GM12865 (cell line): ENCODE measurements around the gene CLK3.
"Not testable (repeated sequence)": the region's sequence is repeated elsewhere in the genome, so short reads cannot be mapped to it uniquely, and the experiment has no call there.

Experiments used
- DNase-seq: peaks from one replicate; pipeline ENCODE4 v3.0.0; 2010; ENCODE audit warnings: low read depth
- H3K4me3 ChIP-seq: 2 replicates; pipeline ENCODE4 v1.5.1; 2011; ENCODE audit warnings: mild to moderate bottlenecking, low read depth, low read length, control low read depth
- CTCF ChIP-seq: IDR thresholded peaks from 2 replicates; pipeline ENCODE4 v1.5.1; 2011; ENCODE audit warnings: low read length, control low read depth, low read depth, inconsistent platforms; ENCODE audit not compliant: insufficient read depth; ENCODE audit errors: missing control alignments

The CLK3 gene

GRCh38 chr15:74626752-74627692 lies 11.4 kb downstream of the CLK3 start:
- DNase-seq = peak; percentile 79
- TF ChIP-seq CTCF = no peak
- no peak overlapping the region for H3K4me3 ChIP-seq

- TF ChIP-seq CTCF = no peak
- no peak overlapping the region for H3K4me3 ChIP-seq
- DNase-seq = no peak
Measured at GRCh38 chr15:74627766-74628165, 12.1 kb downstream of the CLK3 start.

DNA sequence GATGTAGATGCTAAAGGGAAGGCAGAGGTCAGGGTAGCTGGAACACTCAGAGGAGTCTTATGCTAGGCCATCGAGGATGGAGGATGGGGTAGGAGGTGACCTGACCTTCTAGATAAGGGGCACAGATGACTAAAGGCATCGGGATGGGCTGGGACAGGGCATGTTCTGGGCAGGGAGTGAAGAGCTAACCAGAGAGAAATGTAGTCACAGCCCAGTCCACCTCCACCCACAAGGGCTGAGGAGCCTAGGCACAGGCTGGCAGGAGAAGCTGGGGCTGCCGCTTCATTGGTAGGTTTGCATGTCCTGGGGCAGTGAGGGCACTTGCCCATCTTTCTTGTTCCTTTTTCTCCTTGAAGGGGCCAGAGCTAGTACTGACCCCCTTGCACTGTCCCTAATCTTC lies 12.6 kb downstream of the CLK3 start:
- TF ChIP-seq CTCF = no peak
- H3K4me3 ChIP-seq = no peak overlapping the region
- DNase-seq = no peak

- H3K4me3 ChIP-seq = no peak overlapping the region
- DNase-seq = no peak
- TF ChIP-seq CTCF = no peak
Measured at GRCh38 chr15:74628949-74629348, 13.3 kb downstream of the CLK3 start.

- not testable (repeated sequence) for H3K4me3 ChIP-seq, DNase-seq
Measured at GRCh38 chr15:74629696-74630095, 14.1 kb downstream of the CLK3 start.

- no peak for DNase-seq
- TF ChIP-seq CTCF = no peak
- H3K4me3 ChIP-seq = no peak overlapping the region
Measured at GRCh38 chr15:74630284-74631086, 14.8 kb downstream of the CLK3 start.

DNA sequence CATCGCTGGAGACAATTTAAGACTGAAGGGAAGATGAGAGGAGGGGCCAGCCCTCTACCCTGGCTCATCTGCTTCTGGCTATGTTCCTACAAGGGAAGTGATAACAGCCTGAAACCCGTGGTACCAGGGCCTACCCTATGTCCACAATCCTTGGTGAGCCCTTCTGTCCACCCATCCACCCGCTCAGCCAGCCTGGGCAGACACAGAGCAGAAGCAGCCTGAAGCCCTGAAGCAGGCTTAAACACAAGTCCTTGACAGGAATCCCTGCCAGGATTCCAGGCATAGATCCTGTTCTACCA lies 15.4 kb downstream of the CLK3 start:
- no peak for TF ChIP-seq CTCF
- H3K4me3 ChIP-seq = no peak overlapping the region
- DNase-seq = no peak
